Ovary (tissue), 3 donors: Measurements from ENCODE around the gene NUDT5.

Experiments
- EP300 ChIP-seq: sonication (generic); formaldehyde crosslinking; IDR thresholded peaks from one replicate; pipeline ENCODE4 v1.6.1; 2017; ENCODE audit warnings: antibody characterized with exemption
- POLR2A ChIP-seq: fragments of 450-650 bp; IDR thresholded peaks from one replicate; pipeline ENCODE4 v1.6.1; 2017; ENCODE audit warnings: antibody characterized with exemption, mild to moderate bottlenecking, moderate library complexity
- TF ChIP-seq, protein P1 (sequence below), 3 donors: fragments of 450-650 bp in 2 of 3; fragments of 200-600 bp in 1 of 3; IDR thresholded peaks; one replicate each; pipeline versions ENCODE4 v1.5.1 to v1.8.0; 2016 to 2022; ENCODE audit warnings: antibody characterized with exemption in 3 of 3, mild to moderate bottlenecking in 1 of 3
- donor health status: DM: no; HTN: no; CAD: no.

DNA sequence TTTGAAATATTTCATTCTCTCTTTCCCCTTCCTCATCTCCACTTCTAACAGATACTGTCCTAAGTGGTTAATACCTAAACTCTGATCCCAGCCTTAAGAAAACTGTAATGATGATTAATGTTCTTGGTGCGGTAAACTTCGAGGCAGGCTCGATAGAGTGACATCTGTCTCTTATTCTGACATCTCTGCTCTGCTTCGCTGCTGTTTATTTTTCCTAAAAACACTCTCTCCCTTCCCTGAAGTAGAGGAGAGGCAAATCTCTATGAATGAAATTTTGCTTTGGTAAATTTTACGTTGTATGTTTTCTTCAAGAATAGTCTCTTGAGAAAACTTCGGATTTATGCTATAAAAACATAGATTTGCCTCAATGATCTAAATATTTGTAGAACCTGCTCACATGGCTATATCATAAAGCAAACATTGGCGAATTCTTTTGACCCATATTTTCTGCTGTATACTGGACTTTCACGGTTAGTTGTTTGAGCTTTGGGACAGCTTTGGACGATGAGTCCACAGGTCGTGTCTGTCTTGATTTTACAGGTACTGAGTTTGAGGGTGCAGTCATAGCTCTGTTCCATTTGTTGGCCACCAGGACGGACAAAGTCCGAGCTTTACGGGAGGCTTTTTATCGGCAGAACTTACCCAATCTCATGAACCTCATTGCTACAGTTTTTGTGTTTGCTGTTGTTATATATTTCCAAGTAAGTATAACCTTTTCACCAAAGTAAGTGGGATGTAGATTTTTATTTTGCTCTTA, 39.1 kb downstream of the NUDT5 start:
- TF ChIP-seq EP300 (no peak), POLR2A (no peak)
- TF ChIP-seq, protein P1, sequence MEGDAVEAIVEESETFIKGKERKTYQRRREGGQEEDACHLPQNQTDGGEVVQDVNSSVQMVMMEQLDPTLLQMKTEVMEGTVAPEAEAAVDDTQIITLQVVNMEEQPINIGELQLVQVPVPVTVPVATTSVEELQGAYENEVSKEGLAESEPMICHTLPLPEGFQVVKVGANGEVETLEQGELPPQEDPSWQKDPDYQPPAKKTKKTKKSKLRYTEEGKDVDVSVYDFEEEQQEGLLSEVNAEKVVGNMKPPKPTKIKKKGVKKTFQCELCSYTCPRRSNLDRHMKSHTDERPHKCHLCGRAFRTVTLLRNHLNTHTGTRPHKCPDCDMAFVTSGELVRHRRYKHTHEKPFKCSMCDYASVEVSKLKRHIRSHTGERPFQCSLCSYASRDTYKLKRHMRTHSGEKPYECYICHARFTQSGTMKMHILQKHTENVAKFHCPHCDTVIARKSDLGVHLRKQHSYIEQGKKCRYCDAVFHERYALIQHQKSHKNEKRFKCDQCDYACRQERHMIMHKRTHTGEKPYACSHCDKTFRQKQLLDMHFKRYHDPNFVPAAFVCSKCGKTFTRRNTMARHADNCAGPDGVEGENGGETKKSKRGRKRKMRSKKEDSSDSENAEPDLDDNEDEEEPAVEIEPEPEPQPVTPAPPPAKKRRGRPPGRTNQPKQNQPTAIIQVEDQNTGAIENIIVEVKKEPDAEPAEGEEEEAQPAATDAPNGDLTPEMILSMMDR (IDR thresholded peaks at IDR 0.05), result no peak
